A549 (cell line): ENCODE results near the gene RBM25.

Experiments
- ESRRA ChIP-seq: fragments of 150-350 bp; IDR thresholded peaks from 2 replicates; pipeline ENCODE4 v1.6.1; 2014; ENCODE audit warnings: mild to moderate bottlenecking, low read length, borderline replicate concordance
- JUN ChIP-seq, 2 experiments: fragments of >200 bp; sonication (Bioruptor Twin); formaldehyde crosslinking; IDR thresholded peaks; 2 replicates in 1 of 2; 3 replicates in 1 of 2; pipeline ENCODE4 v1.6.1; 2016 to 2017
- SMC3 ChIP-seq: fragments of >200 bp; sonication (Bioruptor Twin); formaldehyde crosslinking; IDR thresholded peaks from 3 replicates; pipeline ENCODE4 v1.6.1; 2018; ENCODE audit warnings: inconsistent platforms
- TF ChIP-seq, protein P1 (sequence below): fragments of >200 bp; sonication (Bioruptor Twin); formaldehyde crosslinking; IDR thresholded peaks from 3 replicates; pipeline ENCODE4 v1.5.1; 2016
- TF ChIP-seq, protein P2 (sequence below): fragments of 250-450 bp; sonication (Bioruptor Pico); IDR thresholded peaks from 2 replicates; pipeline ENCODE4 v1.5.0; 2021; ENCODE audit warnings: mild to moderate bottlenecking, moderate library complexity, borderline replicate concordance

GRCh38 chr14:73091044-73091443 is 32.7 kb downstream of the RBM25 start:
- no peak for TF ChIP-seq ESRRA
- TF ChIP-seq, protein P1, sequence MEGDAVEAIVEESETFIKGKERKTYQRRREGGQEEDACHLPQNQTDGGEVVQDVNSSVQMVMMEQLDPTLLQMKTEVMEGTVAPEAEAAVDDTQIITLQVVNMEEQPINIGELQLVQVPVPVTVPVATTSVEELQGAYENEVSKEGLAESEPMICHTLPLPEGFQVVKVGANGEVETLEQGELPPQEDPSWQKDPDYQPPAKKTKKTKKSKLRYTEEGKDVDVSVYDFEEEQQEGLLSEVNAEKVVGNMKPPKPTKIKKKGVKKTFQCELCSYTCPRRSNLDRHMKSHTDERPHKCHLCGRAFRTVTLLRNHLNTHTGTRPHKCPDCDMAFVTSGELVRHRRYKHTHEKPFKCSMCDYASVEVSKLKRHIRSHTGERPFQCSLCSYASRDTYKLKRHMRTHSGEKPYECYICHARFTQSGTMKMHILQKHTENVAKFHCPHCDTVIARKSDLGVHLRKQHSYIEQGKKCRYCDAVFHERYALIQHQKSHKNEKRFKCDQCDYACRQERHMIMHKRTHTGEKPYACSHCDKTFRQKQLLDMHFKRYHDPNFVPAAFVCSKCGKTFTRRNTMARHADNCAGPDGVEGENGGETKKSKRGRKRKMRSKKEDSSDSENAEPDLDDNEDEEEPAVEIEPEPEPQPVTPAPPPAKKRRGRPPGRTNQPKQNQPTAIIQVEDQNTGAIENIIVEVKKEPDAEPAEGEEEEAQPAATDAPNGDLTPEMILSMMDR = no peak
- TF ChIP-seq, protein P2, sequence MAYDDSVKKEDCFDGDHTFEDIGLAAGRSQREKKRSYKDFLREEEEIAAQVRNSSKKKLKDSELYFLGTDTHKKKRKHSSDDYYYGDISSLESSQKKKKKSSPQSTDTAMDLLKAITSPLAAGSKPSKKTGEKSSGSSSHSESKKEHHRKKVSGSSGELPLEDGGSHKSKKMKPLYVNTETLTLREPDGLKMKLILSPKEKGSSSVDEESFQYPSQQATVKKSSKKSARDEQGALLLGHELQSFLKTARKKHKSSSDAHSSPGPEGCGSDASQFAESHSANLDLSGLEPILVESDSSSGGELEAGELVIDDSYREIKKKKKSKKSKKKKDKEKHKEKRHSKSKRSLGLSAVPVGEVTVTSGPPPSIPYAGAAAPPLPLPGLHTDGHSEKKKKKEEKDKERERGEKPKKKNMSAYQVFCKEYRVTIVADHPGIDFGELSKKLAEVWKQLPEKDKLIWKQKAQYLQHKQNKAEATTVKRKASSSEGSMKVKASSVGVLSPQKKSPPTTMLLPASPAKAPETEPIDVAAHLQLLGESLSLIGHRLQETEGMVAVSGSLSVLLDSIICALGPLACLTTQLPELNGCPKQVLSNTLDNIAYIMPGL (CRISPR knock-in tag) = no peak
- TF ChIP-seq JUN (IDR thresholded peaks at IDR 0.05) = no peak
- no peak for TF ChIP-seq SMC3
